Urothelium cell line (cell line): ENCODE results near the gene ADAMTS17.

ENCODE experiments used
- DNase-seq: peaks from one replicate; pipeline ENCODE4 v3.0.0; 2011; ENCODE audit warnings: low spot score, mixed read lengths
- FAIRE-seq: peaks from 2 replicates; lab custom pipeline; 2011; peaks lifted over from hg19 to GRCh38; lab: Jason Lieb, UNC

ADAMTS17 gene

GRCh38 chr15:100254691-100255090 lies 87.1 kb downstream of the ADAMTS17 start:
- no peak for FAIRE-seq
- no peak for DNase-seq

- DNase-seq (no peak), FAIRE-seq (no peak)
These were observed 87.5 kb downstream of the ADAMTS17 start for GRCh38 chr15:100254285-100254684.

GRCh38 chr15:100253640-100254039 lies 88.1 kb downstream of the ADAMTS17 start:
- no peak for FAIRE-seq

GRCh38 chr15:100252779-100253417 lies 88.9 kb downstream of the ADAMTS17 start:
- FAIRE-seq (no peak), DNase-seq (no peak)

More at GRCh38 chr15:100253640-100254039, 88.1 kb downstream of the ADAMTS17 start:
- no peak for DNase-seq

- DNase-seq: no peak
These were observed 89.4 kb downstream of the ADAMTS17 start for GRCh38 chr15:100252359-100252758.

GRCh38 chr15:100250176-100250800 lies 91.5 kb downstream of the ADAMTS17 start:
- FAIRE-seq: no peak
- DNase-seq: no peak

More at GRCh38 chr15:100252359-100252758, 89.4 kb downstream of the ADAMTS17 start:
- no peak for FAIRE-seq

- FAIRE-seq: no peak
- no peak for DNase-seq
These were observed 92.5 kb downstream of the ADAMTS17 start for GRCh38 chr15:100249096-100249815.

- DNase-seq: no peak
- no peak for FAIRE-seq
These were observed 93.5 kb downstream of the ADAMTS17 start for GRCh38 chr15:100248236-100248635.

GRCh38 chr15:100247228-100248225 lies 94.2 kb downstream of the ADAMTS17 start:
- no peak for DNase-seq
- FAIRE-seq: no peak

- FAIRE-seq (no peak), DNase-seq (no peak)
These were observed 95.9 kb downstream of the ADAMTS17 start for GRCh38 chr15:100245855-100246254.

GRCh38 chr15:100245487-100245820 lies 96.3 kb downstream of the ADAMTS17 start:
- DNase-seq: no peak
- FAIRE-seq: no peak

- FAIRE-seq: no peak
- no peak for DNase-seq
These were observed 96.8 kb downstream of the ADAMTS17 start for GRCh38 chr15:100244796-100245486.

- FAIRE-seq: no peak
- DNase-seq: no peak
These were observed 98.8 kb downstream of the ADAMTS17 start for GRCh38 chr15:100242989-100243388.

GRCh38 chr15:100241572-100242482 lies 99.9 kb downstream of the ADAMTS17 start:
- no peak for FAIRE-seq
- DNase-seq: peak; percentile 58

GRCh38 chr15:100236981-100237720 lies 104.6 kb downstream of the ADAMTS17 start:
- peak; percentile 67 for FAIRE-seq
- DNase-seq: no peak

GRCh38 chr15:100235030-100235617 lies 106.7 kb downstream of the ADAMTS17 start:
- DNase-seq (no peak), FAIRE-seq (no peak)

GRCh38 chr15:100234158-100235029 lies 107.4 kb downstream of the ADAMTS17 start:
- no peak for FAIRE-seq

More at GRCh38 chr15:100234158-100235029, 107.4 kb downstream of the ADAMTS17 start:
- no peak for DNase-seq
